OCI-LY3 (cell line): ENCODE results near the gene HRH1.

Experiments used
- EZH2phosphoT487 ChIP-seq: fragments of 200-600 bp; shearing (Covaris generic); IDR thresholded peaks from 2 replicates; pipeline ENCODE4 v1.6.1; 2018; ENCODE audit warnings: antibody characterized with exemption, mixed run types, low read depth
- TF ChIP-seq, protein P1 (sequence below): fragments of 200-600, 300-600 bp; sonication (generic); IDR thresholded peaks from 2 replicates; pipeline ENCODE4 v1.5.1; 2014; ENCODE audit warnings: antibody characterized with exemption, low read length, low read depth

DNA sequence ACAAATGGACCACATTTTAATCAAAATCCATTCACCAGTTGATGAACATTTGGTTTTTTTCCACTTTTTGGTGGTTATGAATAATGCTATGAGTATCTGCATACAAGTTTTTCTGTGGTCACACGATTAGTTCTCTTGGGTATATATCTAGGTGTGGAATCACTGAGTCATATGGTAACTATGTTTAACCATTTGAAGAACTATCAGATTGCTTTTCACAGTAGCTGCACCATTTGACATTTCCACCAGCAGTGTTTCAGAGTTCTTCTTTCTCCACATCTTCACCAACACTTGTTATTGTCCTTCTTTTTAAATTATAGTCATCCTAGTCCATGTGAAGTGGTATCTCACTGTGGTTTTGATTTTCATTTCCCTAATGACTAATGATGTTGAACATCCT is 84.6 kb downstream of the HRH1 start:
- TF ChIP-seq, protein P1, sequence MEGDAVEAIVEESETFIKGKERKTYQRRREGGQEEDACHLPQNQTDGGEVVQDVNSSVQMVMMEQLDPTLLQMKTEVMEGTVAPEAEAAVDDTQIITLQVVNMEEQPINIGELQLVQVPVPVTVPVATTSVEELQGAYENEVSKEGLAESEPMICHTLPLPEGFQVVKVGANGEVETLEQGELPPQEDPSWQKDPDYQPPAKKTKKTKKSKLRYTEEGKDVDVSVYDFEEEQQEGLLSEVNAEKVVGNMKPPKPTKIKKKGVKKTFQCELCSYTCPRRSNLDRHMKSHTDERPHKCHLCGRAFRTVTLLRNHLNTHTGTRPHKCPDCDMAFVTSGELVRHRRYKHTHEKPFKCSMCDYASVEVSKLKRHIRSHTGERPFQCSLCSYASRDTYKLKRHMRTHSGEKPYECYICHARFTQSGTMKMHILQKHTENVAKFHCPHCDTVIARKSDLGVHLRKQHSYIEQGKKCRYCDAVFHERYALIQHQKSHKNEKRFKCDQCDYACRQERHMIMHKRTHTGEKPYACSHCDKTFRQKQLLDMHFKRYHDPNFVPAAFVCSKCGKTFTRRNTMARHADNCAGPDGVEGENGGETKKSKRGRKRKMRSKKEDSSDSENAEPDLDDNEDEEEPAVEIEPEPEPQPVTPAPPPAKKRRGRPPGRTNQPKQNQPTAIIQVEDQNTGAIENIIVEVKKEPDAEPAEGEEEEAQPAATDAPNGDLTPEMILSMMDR, result no peak
- no peak for TF ChIP-seq EZH2phosphoT487
